SK-N-SH (cell line): ENCODE data around the gene CDX1.

Experiments used
- SIN3A ChIP-seq: IDR thresholded peaks from 2 replicates; pipeline ENCODE4 v1.6.1; 2012; ENCODE audit warnings: low read depth, mild to moderate bottlenecking, low read length, moderate library complexity, borderline replicate concordance
- TF ChIP-seq, protein P1 (sequence below): fragments of 200-600 bp; sonication (generic); IDR thresholded peaks from 2 replicates; pipeline ENCODE4 v1.6.1; 2017; ENCODE audit warnings: antibody characterized with exemption, mild to moderate bottlenecking, moderate library complexity

DNA sequence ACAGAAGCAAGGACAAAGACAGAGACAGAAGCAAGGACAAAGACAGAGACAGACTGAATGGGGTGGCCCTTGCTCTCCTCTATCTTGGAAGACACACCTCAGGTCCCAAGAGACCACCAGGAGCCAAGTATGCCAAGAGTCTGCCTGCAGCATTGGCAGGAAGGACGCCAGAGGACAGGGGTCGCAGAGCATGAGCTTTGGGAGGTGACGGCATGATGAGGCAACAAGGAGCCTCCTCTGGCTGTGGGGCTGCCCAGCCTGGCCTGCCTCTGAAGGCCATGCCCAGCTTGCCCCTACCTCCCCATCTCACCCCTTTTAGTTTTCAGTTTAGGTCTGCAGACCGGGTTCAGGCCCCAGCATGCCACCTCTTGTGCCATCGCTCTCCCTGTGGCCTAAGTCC, 28.6 kb upstream of the CDX1 start:
- TF ChIP-seq SIN3A: no peak
- TF ChIP-seq, protein P1, sequence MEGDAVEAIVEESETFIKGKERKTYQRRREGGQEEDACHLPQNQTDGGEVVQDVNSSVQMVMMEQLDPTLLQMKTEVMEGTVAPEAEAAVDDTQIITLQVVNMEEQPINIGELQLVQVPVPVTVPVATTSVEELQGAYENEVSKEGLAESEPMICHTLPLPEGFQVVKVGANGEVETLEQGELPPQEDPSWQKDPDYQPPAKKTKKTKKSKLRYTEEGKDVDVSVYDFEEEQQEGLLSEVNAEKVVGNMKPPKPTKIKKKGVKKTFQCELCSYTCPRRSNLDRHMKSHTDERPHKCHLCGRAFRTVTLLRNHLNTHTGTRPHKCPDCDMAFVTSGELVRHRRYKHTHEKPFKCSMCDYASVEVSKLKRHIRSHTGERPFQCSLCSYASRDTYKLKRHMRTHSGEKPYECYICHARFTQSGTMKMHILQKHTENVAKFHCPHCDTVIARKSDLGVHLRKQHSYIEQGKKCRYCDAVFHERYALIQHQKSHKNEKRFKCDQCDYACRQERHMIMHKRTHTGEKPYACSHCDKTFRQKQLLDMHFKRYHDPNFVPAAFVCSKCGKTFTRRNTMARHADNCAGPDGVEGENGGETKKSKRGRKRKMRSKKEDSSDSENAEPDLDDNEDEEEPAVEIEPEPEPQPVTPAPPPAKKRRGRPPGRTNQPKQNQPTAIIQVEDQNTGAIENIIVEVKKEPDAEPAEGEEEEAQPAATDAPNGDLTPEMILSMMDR: no peak
